Measurements from ENCODE around the gene CEMIP2.
A peak's percentile ranks its signal among the peaks of the same experiment; 100 is the strongest.
"Not testable (repeated sequence)": the region's sequence is repeated elsewhere in the genome, so short reads cannot be mapped to it uniquely, and the experiment has no call there.

The CEMIP2 gene

DNA sequence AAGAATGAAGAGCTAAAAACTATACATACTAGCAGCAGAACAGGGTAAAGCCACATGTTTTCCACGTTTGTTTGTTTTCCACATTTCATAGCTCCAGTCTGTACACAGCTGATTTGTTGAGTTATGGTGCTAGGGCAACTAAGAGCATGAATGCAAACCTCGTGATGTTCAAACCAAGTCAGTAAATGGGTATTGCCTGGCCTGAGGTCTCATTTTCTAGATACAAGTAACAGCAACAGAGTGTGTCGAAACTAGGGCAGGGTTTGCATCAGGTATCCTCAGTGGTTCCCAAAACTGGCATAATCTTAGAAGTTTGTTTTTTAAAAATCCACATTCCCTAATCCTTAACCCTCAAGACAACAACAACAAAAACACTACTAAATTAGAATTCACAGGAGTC is 89.3 kb downstream of the CEMIP2 start:
- DNase-seq (ENCODE audit: low spot score): no peak

DNA sequence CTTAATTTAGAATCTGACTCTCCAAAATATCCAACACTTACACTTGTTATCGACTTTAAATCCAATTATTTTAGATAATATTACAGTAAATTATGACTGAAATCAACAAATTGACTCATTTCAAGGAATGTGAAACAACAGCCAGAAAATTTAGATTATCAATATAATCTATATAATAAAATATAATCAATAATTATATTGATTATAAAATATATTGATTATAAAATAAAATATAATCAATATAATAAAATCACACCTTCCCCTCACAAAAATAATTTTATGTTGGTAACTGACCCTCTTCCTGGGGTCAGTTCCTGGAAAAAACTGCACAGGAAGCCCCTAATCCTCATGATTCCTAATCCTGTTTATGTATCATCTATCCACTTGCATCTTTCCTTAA is 91.1 kb downstream of the CEMIP2 start:
- no peak for DNase-seq (ENCODE audit: low spot score)

DNA sequence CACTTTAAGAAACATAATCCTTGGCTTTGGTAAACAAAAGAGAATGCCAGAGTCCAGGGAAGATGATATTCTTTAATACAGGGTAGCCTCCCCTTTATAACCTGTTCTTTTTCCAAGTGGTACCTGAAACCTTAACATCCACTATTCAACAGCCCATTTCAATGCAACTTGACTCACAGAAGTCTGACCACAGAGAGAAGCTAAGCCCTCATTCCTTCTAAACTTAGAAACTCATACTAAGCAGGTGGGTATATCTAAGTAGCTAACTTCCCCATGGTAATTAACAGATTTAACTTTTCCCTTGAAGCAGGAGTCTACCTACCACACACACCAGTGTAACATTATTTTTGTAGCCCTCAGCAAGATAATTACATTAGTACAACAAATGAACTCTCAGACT is 91.9 kb downstream of the CEMIP2 start:
- DNase-seq (ENCODE audit: low spot score): no peak

DNA sequence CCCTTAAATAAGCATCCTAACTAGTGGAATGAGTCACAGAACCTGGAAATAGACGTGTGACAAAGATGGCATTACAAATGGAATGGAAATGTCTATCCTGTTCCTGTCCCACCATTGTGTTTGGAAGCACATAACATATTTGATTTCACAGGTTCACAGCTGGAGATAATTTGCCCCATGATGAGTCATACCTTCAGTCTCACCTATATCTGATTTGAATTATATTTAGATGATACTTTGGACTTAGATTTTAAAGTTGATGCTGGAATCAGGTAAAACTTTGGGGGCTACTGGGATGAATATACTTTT is 92.5 kb downstream of the CEMIP2 start:
- no peak for DNase-seq (ENCODE audit: low spot score)

DNA sequence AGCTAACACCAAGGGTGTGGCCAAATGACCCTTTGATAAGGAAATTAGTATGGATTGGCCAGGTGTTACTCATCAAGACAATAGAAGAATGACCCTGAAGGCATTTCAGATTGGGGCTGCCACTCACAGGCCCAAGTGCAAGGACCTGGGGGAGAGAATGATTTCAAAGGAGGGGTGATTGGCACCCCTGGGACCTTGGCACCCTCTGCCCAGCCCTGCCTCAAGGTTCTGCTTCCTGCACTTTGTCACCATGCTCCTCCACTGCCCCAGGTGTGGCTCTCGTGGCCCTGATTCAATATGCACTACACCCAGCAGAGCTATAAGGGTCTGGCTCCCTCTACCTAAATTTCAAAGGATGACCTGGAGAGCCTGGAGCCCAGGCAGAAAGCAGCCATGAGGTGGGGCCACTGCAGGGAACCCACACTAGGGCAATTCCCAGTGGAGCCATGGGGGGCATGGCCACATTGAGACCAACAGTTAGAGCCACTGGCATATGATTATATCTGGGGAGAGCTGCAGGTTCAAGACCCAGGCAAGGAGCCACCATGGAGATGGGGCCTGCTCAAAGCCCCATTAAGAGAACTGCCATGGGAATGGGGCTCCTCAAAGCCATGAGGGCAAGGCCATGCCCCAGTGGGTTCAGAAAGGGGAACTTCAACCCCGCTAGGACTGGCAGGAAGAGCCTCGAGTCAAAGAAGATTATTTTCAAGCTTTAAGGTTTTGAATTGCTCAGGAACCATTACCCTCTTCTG is 93.0 kb downstream of the CEMIP2 start:
- DNase-seq (ENCODE audit: low spot score): no peak

GRCh38 chr9:71672573-71672972 is 95.7 kb downstream of the CEMIP2 start:
- DNase-seq (ENCODE audit: low spot score): no peak

DNA sequence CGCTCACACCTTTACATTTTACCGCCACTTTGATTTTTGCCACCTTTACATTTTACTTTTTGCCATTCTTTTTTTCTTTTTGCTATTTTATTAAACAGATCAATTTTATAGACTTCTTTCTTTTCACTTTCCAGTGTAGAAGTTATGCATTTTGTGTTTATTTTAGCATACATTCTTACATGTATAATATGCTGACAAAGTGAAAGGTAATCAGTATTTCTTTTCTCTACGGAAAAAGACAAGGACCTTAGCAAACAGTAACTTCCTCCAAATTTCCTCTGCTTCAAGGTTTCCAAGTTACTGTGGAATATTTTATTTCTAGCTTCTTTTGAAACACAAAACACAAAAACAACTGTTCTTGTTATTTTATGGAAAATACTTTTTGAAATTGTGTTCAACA is 97.0 kb downstream of the CEMIP2 start:
- DNase-seq (ENCODE audit: low spot score): no peak

- DNase-seq (ENCODE audit: low spot score): no peak
Measured at GRCh38 chr9:71670121-71670520, 98.2 kb downstream of the CEMIP2 start.

GRCh38 chr9:71669284-71669995 is 98.9 kb downstream of the CEMIP2 start:
- no peak for DNase-seq (ENCODE audit: low spot score)

DNA sequence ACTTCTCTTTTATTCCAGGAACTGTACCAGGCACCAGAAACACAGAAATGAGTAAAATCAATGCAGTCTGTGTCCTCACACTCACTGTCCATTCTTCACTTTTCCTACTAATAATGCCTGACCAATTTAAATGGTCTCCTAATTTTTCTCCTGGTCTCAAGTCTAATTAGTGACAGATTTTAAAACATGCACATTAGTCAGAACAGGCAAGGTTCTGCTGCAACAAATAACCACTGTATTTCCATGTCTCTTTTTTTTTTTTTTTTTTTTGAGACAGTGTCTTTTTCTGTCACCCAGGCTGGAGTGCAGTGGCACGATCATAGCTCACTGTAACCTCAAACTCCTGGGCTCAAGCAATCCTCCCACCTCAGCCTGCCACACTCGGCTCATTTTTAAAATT is 99.6 kb downstream of the CEMIP2 start:
- DNase-seq (ENCODE audit: low spot score): no peak

- no peak for DNase-seq (ENCODE audit: low spot score)
Measured at GRCh38 chr9:71665247-71665646, 103.1 kb downstream of the CEMIP2 start.

GRCh38 chr9:71664566-71664965 is 103.7 kb downstream of the CEMIP2 start:
- no peak for DNase-seq (ENCODE audit: low spot score)

- DNase-seq (ENCODE audit: low spot score): no peak
Measured at GRCh38 chr9:71663931-71664459, 104.3 kb downstream of the CEMIP2 start.

- no peak for DNase-seq (ENCODE audit: low spot score)
Measured at GRCh38 chr9:71663216-71663615, 105.1 kb downstream of the CEMIP2 start.

GRCh38 chr9:71662082-71662481 is 106.2 kb downstream of the CEMIP2 start:
- no peak for DNase-seq (ENCODE audit: low spot score)

- DNase-seq (ENCODE audit: low spot score): not testable (repeated sequence)
Measured at GRCh38 chr9:71657276-71657675, 111.0 kb downstream of the CEMIP2 start.

DNA sequence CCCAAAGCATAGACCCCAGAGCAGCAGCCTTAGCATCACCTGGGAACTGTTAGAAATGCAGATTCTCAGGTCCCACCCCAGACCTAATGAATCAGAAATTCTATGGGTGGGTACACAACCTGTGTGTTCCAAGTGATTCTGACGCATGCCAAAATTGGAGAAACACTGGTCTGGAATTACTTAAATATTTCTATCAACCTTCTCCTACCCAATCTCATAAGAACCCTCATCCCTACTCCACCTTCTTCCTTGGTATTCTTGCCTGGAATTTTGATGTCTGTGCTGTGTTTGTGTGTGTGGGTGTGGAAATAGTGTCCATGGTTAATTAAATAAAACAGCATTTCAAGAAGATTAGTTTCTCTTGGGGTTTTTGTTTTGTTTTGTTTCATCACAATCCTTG is 111.8 kb downstream of the CEMIP2 start:
- DNase-seq (ENCODE audit: low spot score): no peak

- DNase-seq (ENCODE audit: low spot score): no peak
Measured at GRCh38 chr9:71655778-71656177, 112.5 kb downstream of the CEMIP2 start.

GRCh38 chr9:71655141-71655540 is 113.2 kb downstream of the CEMIP2 start:
- DNase-seq (ENCODE audit: low spot score): no peak

DNA sequence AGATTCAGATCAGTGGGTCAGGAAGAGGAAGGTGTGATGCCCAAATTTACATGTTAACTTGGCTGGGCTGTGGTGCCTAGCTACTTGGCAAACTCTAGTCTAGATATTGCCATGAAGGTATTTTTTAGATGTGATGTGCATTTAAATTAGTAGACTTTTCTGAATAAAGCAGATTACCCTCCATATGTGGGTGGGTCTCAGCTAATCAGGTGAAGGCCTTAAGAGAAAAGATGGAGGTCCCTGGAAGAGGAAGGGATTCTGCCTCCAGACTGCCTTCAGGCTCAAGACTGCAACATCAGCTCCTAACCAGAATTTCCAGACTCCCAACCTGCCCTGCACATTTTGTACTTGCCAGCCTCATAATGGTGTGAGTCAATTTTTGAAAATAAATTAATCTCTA is 115.8 kb downstream of the CEMIP2 start:
- DNase-seq (ENCODE audit: low spot score): no peak

DNA sequence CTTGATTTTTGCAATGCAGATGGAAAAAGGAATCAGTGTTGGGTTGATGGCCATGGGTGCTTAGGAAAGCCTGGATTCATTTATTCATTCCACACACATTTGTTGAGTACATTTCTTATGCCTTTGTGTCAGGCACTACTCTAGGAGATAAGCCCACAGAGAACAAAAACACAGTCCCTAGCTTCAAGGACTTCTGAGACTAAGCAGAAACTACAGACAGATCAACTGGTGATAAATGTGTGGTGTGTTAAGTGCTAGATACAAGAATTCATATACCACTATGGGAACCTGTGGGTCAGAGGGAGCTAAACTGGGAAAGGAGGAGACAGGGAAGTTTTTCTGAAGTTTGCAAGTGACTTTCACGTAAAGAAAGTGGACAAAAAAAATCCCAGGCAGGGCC is 119.9 kb downstream of the CEMIP2 start:
- no peak for DNase-seq (ENCODE audit: low spot score)

GRCh38 chr9:71647094-71647591 is 121.2 kb downstream of the CEMIP2 start:
- DNase-seq (ENCODE audit: low spot score): peak; percentile 16

- DNase-seq (ENCODE audit: low spot score): no peak
Measured at GRCh38 chr9:71646131-71646530, 122.2 kb downstream of the CEMIP2 start.

Measured in hepatic stellate cell (primary cell).